HepG2 (cell line): ENCODE data around the gene GHRL. TPM values are rescaled to one million over a fixed set of nuclear protein-coding genes. Genes with fewer than 3 reads are reported as not detected.

Source experiments
- ATAC-seq: fragments of 200-7000 bp; cut with Tn5 transposase; 3 replicates; pipeline ENCODE4 v1.9.1; 2020; ENCODE audit warnings: mild to moderate bottlenecking, moderate library complexity
- BruUV-seq: library from RNA; stranded (reverse); fragments of 400-500 nt; replicated peaks from 2 replicates; lab custom pipeline; 2021; lab: Mats Ljungman, UMichigan
- CTCF ChIA-PET: fragments of 300-600 bp; formaldehyde crosslinking; extraction: SDS; loops from one replicate; lab custom pipeline; 2021; ENCODE audit warnings: low total read pairs, inconsistent platforms, low intra/inter-chr PET ratio; lab: Yijun Ruan, JAX
- POLR2A ChIA-PET: fragments of 350-600 bp; sonication (Branson Sonifier 250); formaldehyde crosslinking; loops from one replicate; lab custom pipeline; 2020; ENCODE audit warnings: antibody characterized with exemption, inconsistent platforms; lab: Yijun Ruan, JAX
- DNase-seq: peaks from one replicate; pipeline ENCODE4 v3.0.0-alpha.2; 2015; ENCODE audit warnings: low spot score
- FAIRE-seq: peaks from 3 replicates; lab custom pipeline; 2011; peaks lifted over from hg19 to GRCh38; lab: Jason Lieb, UNC
- H2AFZ ChIP-seq: one replicate; pipeline ENCODE4 v1.6.1; 2011; ENCODE audit warnings: low read length, inconsistent platforms
- H3K27ac ChIP-seq: fragments of 300-600 bp; 3 replicates; pipeline ENCODE4 v1.8.0; 2011; ENCODE audit warnings: mixed run types, mild to moderate bottlenecking, mixed read lengths, low read length, inconsistent platforms; ENCODE audit not compliant: insufficient read depth; ENCODE audit errors: extremely low read length
- H3K27me3 ChIP-seq, 2 experiments: fragments of 200-600 bp in 1 of 2; 2 replicates in 1 of 2; 3 replicates in 1 of 2; pipeline versions ENCODE4 v1.6.0 to v1.8.0; 2011; ENCODE audit warnings: low read length in 2 of 2, mild to moderate bottlenecking in 2 of 2, moderate library complexity in 2 of 2, inconsistent platforms in 1 of 2; ENCODE audit not compliant: insufficient read depth in 2 of 2, control insufficient read depth in 1 of 2
- H3K36me3 ChIP-seq, 2 experiments: fragments of 200-600 bp in 1 of 2; replicated peaks in 1 of 2; 2 replicates in 1 of 2; 3 replicates in 1 of 2; pipeline versions ENCODE4 v1.5.1 to v1.8.0; 2011; ENCODE audit warnings: low read length in 2 of 2, inconsistent platforms in 1 of 2; ENCODE audit not compliant: insufficient read depth in 2 of 2, control insufficient read depth in 1 of 2
- H3K4me1 ChIP-seq: 2 replicates; pipeline ENCODE4 v1.5.1; 2012; ENCODE audit warnings: low read length, inconsistent platforms; ENCODE audit not compliant: insufficient read depth
- H3K4me2 ChIP-seq: 2 replicates; pipeline ENCODE4 v1.6.0; 2011; ENCODE audit warnings: low read depth, low read length, inconsistent platforms
- H3K4me3 ChIP-seq, 3 experiments: fragments of 200-600 bp in 1 of 3; sonication (generic), shearing (Covaris generic) in 1 of 3; replicated peaks in 1 of 3; 2 replicates each; pipeline ENCODE4 v1.5.1; 2011 to 2016; ENCODE audit warnings: low read length in 3 of 3, inconsistent platforms in 2 of 3, low read depth in 2 of 3, mild to moderate bottlenecking in 2 of 3, control low read depth in 1 of 3, mixed read lengths in 1 of 3; ENCODE audit not compliant: insufficient read depth in 1 of 3
- H3K79me2 ChIP-seq: one replicate; pipeline ENCODE4 v1.6.1; 2011; ENCODE audit warnings: low read length, inconsistent platforms; ENCODE audit not compliant: insufficient read depth
- H3K9ac ChIP-seq: 2 replicates; pipeline ENCODE4 v1.6.0; 2011; ENCODE audit warnings: mild to moderate bottlenecking, low read depth, low read length, inconsistent platforms; ENCODE audit not compliant: insufficient read depth
- H3K9me3 ChIP-seq: 2 replicates; pipeline ENCODE4 v1.5.1; 2012; ENCODE audit warnings: mild to moderate bottlenecking, low read length
- H4K20me1 ChIP-seq: 2 replicates; pipeline ENCODE4 v1.6.0; 2011; ENCODE audit warnings: inconsistent platforms, mild to moderate bottlenecking, low read length, moderate library complexity; ENCODE audit not compliant: insufficient read depth
- ATAD3A ChIP-seq: sonication (generic); formaldehyde crosslinking; IDR thresholded peaks from 2 replicates; pipeline ENCODE4 v1.4.0; 2020; ENCODE audit warnings: missing genetic modification reagents
- CTCF ChIP-seq: sonication (generic); formaldehyde crosslinking; IDR thresholded peaks from 2 replicates; pipeline ENCODE4 v1.5.0; 2020; ENCODE audit warnings: mild to moderate bottlenecking, missing genetic modification reagents, moderate library complexity
- STAG1 ChIP-seq: sonication (generic); formaldehyde crosslinking; IDR thresholded peaks from 2 replicates; pipeline ENCODE4 v1.4.0; 2020; ENCODE audit warnings: missing genetic modification reagents
- TBX2 ChIP-seq: sonication (generic); formaldehyde crosslinking; IDR thresholded peaks from 2 replicates; pipeline ENCODE4 v1.5.0; 2020; ENCODE audit warnings: missing genetic modification reagents, mild to moderate bottlenecking, borderline replicate concordance
- XRCC5 ChIP-seq: fragments of 200-400 bp; formaldehyde crosslinking; optimal IDR thresholded peaks from 2 replicates; pipeline ENCODE3; 2017; ENCODE audit warnings: mild to moderate bottlenecking, low read length
- ZBTB38 ChIP-seq: sonication (generic); formaldehyde crosslinking; IDR thresholded peaks from 2 replicates; pipeline ENCODE4 v1.5.1; 2020; ENCODE audit warnings: mild to moderate bottlenecking, missing genetic modification reagents
- WGBS: methylation state at CpG from one replicate; pipeline ENCODE4 v1.1.6; 2017; ENCODE audit warnings: low lambda C conversion rate; 5-methylcytosine and 5-hydroxymethylcytosine counted together
- in situ Hi-C: cut with HindIII; loops from 2 replicates; pipeline ENCODE4 v1.10.0; 2017; ENCODE audit warnings: low pct_unique_long_range_greater_than_20kb; ENCODE audit not compliant: extremely low pct_ligation_motif_present
- intact Hi-C: fragments of 100-400 bp; cut with micrococcal nuclease; formaldehyde crosslinking; loops from one replicate; pipeline ENCODE4 v1.10.0; 2022; ENCODE audit not compliant: unreplicated experiment
- polyA plus RNA-seq, 8 experiments: library from polyadenylated mRNA; depleted of rRNA in 3 of 8; stranded (reverse) in 7 of 8; unstranded in 1 of 8; fragments of >200 nt; fragmentation: Illumina TruSeq in 4 of 8; extraction: Trizol in 4 of 8; gene quantifications; 2 replicates each; pipeline versions ENCODE4 v1.2.1 to v1.2.3, GENCODE V29; 2011 to 2016; ENCODE audit warnings: low read depth in 4 of 8, missing spikeins in 1 of 8, mixed read lengths in 1 of 8; ENCODE audit not compliant: insufficient read depth in 1 of 8
- total RNA-seq, 5 experiments: library from RNA; depleted of rRNA; stranded (reverse); fragments of >200 nt; fragmentation: Illumina TruSeq; extraction: Trizol; gene quantifications; 2 replicates each; pipeline ENCODE4 v1.2.3, GENCODE V29; 2016; ENCODE audit warnings: low read depth in 1 of 5
- TF ChIP-seq, protein P1 (sequence below): sonication (generic); formaldehyde crosslinking; IDR thresholded peaks from 2 replicates; pipeline ENCODE4 v1.4.0; 2020; ENCODE audit warnings: missing genetic modification reagents

GHRL gene
- total and polyA plus RNA-seq, 2 of the 13 experiments (the other 11 are each of a cell fraction or from before 2014, with no cell fraction given), result 0.09 TPM; not detected in 1

- Histone ChIP-seq H3K27me3 (no peaks in the 10 kb centered on the region), H3K4me2 (no peak overlapping the region), H2AFZ (no peak overlapping the region), H3K79me2 (peaks cover 88% of the 10 kb centered on the region), H4K20me1 (peaks cover 20% of the 10 kb centered on the region), H3K4me1 (peaks cover 25% of the 10 kb centered on the region), H3K27ac (peak overlapping the region; percentile 14), H3K9ac (peak overlapping the region; percentile 29; the same call in 1 of the 2 replicates), H3K4me3 (no peak overlapping the region), H3K9me3 (no peaks in the 10 kb centered on the region), H3K36me3 (peaks cover 25 to 84% of the 10 kb centered on the region in 2 experiments)
- BruUV-seq, result no TSS peak
- CTCF ChIA-PET, result no interaction called here
- TF ChIP-seq, protein P1, sequence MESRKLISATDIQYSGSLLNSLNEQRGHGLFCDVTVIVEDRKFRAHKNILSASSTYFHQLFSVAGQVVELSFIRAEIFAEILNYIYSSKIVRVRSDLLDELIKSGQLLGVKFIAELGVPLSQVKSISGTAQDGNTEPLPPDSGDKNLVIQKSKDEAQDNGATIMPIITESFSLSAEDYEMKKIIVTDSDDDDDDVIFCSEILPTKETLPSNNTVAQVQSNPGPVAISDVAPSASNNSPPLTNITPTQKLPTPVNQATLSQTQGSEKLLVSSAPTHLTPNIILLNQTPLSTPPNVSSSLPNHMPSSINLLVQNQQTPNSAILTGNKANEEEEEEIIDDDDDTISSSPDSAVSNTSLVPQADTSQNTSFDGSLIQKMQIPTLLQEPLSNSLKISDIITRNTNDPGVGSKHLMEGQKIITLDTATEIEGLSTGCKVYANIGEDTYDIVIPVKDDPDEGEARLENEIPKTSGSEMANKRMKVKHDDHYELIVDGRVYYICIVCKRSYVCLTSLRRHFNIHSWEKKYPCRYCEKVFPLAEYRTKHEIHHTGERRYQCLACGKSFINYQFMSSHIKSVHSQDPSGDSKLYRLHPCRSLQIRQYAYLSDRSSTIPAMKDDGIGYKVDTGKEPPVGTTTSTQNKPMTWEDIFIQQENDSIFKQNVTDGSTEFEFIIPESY (CRISPR knock-in tag), result peak; percentile 84
- TF ChIP-seq TBX2 (no peak), STAG1 (CRISPR knock-in tag) (0 out of 2 replicates have a peak, but pooled peaks have one; percentile 11), ATAD3A (CRISPR knock-in tag) (no peak), ZBTB38 (CRISPR knock-in tag) (peak; percentile 61; the same call in 1 of the 2 replicates), XRCC5 (peak; percentile 41), CTCF (CRISPR knock-in tag) (peak; percentile 28)
- intact Hi-C loops (no loop called here), in situ Hi-C loops (no loop called here)
- peak; percentile 75 for FAIRE-seq
- peak; percentile 96 for ATAC-seq
- POLR2A ChIA-PET, result interaction anchor here (0.5 to 2.9 kb wide), 5 partner anchors 14 to 598 kb away, joined by 3 to 16 read pairs (median 4); partner anchors contain the start of genes ARPC4 and TATDN2
- DNase-seq, result no peak
- 82% methylated on average over 11 of the region's 12 CpGs for WGBS
Measured at GRCh38 chr3:10263646-10264363, 28.9 kb downstream of the GHRL start.
